ENCODE results near the gene SAPCD2.
"Not testable (repeated sequence)": the region's sequence is repeated elsewhere in the genome, so short reads cannot be mapped to it uniquely, and the experiment has no call there.

The SAPCD2 gene, protein sequence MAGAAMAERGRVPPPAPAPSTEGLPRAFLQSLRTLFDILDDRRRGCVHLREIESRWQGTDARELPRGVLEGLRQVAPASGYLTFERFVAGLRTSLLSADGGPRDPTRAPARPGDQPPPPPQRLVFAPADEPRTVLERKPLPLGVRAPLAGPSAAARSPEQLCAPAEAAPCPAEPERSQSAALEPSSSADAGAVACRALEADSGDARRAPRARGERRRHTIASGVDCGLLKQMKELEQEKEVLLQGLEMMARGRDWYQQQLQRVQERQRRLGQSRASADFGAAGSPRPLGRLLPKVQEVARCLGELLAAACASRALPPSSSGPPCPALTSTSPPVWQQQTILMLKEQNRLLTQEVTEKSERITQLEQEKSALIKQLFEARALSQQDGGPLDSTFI

DNA sequence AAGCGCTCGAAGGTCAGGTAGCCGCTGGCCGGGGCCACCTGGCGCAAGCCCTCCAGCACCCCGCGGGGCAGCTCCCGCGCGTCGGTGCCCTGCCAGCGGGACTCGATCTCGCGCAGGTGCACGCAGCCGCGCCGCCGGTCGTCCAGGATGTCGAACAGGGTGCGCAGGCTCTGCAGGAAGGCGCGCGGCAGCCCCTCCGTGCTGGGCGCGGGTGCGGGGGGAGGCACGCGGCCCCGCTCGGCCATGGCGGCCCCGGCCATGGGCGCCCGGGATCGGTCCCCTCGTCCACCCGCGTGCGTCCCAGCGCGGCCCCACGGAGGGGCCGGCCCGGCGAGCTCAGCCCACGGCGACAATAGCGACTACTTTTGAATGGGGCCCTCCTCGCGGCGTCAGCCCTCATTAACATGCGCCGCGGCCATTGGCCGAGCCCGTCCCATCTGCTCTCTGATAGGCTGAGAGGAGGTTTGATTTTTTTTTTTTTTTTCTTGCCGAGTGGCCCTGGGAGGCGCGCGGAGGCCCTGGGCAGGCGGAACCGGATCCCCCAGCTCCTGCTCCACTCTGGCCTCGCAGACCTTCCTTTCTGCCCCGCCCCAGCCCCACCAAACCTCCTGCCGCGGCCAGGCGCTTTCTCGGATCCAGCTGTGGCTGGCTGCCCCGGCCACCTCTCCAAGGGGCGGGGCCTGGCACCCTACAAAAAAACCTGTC lies at the start of gene SAPCD2:
SAPCD2 (minus strand) TSS at position 357 of the 705 bp plus-strand sequence; CDS start at position 260, 97 bp downstream.
- peak; percentile 84 for DNase-seq (ENCODE audit: low read depth)

GRCh38 chr9:137118092-137118603 lies 47.8 kb upstream of the SAPCD2 start:
- not testable (repeated sequence) for DNase-seq (ENCODE audit: low read depth)

DNA sequence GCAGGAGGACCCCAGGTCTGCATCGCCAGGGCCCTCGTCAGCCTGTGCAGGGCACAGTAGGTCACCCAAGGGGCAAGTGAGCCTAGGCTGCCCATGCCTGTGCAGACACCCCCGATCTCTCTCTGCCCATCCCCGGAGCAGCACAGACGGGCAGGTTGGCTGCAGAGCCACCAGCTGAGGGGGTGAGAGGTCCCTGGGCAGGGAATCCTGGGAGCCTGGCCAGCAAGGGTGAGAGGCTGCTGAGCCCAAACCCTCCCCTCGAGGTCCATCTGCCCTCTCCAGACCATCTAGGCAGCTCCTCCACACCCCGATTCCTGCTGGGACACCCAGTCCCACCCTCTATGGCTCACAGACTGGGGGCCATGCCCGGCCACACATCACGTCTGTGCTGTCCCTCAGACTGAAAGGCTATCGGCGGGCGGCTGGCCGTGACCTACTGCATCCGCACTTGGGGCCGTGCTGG lies 46.9 kb upstream of the SAPCD2 start:
- no peak for DNase-seq (ENCODE audit: low read depth)

GRCh38 chr9:137116728-137117127 lies 46.4 kb upstream of the SAPCD2 start:
- no peak for DNase-seq (ENCODE audit: low read depth)

DNA sequence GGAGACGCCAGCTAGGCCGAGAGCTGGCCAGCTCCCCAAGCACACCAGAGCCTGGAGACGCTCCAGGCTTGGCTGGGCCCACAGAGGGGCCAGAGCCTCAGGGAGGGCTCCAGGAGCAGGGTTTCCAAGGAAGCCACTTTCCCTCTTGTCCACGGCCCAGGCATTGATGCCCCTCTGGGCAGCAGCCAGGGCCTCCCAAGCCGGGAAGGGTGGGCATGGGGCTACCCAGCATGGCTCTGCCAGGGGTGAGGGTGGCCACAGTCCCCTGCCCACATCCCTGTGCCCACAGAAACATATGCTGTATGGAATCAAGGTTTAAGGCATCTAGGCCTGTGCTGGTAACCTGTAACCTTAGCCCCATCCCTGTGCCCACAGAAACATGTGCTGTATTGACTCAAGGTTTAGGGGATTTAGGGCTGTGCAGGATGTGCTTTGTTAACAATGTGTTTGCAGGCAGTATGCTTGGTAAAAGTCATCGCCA lies 45.7 kb upstream of the SAPCD2 start:
- no peak for DNase-seq (ENCODE audit: low read depth)

DNA sequence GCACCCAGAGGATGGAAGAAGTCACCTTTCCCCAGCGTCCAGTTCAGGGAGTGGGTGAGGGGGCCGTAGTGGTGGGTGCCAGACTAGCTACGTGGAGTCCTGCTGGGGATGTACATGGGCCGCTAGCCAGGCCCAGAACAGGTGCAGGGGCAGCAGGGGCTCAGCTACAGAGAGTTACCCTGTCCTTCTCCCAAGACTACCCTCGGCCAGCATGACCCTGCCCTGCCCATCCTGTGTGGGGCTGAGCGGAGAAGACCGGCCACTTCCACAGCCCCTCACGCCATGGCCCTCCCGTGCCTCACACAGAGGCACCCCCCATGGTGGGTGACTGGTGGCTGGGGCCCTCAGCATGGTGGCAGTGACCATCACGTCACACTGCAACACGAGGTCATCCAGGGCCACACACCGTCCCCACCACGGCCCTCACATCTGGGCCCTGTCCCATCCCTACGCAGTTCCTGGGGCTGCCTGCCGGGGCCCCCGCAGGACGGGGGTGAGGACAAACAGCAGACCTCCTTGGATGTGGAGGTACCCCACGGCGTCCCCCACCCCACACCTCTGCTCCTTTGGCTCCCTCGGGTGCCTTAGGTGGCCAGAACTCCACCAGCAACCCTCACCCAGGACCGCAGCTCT lies 45.2 kb upstream of the SAPCD2 start:
- DNase-seq (ENCODE audit: low read depth) = no peak

DNA sequence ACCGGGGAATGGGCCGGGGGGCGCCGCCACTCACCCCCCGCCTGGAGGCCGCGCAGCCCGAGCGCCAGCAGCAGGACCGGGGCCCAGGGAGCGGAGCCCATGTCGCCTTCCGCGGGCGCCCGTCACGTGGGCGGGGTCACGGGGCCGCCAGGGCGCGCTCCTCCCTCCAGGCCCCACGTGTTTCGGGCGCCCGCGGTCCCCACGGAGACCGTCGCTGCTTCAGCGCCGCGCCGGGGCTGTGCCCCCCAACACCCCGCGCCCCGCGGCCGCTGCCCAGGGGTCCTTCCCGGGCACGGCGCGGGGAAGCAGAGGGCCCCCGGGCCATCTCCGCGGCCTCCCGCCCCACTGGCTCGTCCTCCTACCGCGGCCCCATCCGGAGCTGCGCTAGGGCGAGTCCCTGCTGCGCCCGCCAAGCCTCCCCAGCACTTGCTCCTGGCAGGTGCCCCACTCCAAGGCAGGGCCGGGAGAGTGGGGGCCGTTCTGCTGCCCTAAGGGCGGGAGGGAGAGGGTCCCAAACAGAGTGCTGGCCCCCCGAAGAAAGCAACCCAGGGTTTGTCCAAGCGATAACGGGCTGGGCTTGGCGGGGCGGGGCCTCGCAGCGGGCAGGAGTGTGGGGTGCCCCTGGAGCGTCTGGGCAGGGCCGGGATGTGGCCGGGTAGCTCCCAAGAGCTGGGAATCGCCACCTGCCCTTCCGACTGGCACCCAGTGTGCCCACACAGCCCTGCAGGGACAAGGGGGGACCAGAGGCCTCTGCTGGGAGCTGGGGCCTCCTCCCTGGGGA lies 44.4 kb upstream of the SAPCD2 start, which contains the start of gene DPP7:
DPP7 (minus strand) TSS at position 121 of the 781 bp plus-strand sequence; CDS start at position 101, 20 bp downstream.
- DNase-seq (ENCODE audit: low read depth) = peak; percentile 68

DNA sequence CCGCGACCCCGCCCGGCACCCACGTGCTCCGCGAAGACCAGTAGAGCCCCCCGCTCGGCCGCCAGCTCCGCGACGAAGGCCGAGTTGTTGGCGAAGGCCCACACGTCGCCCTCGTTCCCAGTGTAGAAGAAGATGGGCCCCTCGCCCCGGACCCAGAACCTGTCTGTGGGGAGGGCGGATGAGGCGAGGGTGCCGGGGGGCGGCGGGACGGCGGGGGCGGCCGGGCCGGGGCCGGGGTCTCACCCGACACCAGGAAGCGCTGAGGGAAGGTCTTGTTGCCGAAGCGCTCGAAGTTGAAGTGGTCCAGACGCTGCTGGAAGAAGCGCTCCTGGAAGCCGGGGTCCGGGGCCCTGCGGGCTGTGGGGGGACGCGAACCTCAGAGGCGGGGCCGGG lies 43.9 kb upstream of the SAPCD2 start:
- no peak for DNase-seq (ENCODE audit: low read depth)

GRCh38 chr9:137113385-137114159 lies 43.2 kb upstream of the SAPCD2 start:
- no peak for DNase-seq (ENCODE audit: low read depth)

DNA sequence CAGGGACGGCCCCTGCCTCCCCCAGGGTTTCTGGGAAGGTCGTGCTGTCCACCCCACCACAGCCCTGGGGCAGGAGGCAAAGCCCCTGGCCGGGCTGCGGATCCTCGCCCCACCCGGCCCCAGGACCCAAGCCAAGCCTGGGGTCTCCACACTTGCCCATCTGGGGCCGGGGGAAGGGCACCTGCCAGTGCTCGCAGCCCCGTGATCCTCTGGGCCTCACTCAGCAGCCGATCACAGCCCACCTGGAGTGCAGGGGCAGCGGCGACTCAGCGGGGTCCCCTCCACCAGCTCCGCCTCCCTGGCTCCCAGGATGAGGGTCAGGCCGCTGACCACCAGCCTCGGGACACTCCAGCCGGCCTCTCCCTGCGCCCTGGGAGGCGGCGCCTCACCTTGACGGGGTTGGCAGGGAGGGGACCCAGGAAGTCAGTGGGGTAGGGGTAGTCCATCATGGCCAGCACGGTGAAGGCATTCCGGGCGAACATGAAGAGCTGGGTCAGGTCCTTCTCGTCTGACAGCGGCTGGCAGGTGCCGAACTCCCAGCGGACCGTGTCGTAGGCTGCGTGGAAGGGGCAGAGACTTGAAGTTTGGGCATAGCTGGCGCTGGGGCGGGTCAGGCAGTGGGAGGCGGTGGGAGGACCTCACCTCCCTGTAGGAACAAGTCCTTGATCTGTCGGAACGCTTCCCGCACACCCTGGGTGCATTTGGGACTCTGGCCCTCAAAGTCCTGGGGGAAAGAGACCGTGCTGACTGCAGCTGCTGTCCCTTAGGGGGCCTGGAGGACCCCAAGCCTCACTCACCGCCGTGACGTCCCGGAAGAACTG lies 42.4 kb upstream of the SAPCD2 start:
- no peak for DNase-seq (ENCODE audit: low read depth)

DNA sequence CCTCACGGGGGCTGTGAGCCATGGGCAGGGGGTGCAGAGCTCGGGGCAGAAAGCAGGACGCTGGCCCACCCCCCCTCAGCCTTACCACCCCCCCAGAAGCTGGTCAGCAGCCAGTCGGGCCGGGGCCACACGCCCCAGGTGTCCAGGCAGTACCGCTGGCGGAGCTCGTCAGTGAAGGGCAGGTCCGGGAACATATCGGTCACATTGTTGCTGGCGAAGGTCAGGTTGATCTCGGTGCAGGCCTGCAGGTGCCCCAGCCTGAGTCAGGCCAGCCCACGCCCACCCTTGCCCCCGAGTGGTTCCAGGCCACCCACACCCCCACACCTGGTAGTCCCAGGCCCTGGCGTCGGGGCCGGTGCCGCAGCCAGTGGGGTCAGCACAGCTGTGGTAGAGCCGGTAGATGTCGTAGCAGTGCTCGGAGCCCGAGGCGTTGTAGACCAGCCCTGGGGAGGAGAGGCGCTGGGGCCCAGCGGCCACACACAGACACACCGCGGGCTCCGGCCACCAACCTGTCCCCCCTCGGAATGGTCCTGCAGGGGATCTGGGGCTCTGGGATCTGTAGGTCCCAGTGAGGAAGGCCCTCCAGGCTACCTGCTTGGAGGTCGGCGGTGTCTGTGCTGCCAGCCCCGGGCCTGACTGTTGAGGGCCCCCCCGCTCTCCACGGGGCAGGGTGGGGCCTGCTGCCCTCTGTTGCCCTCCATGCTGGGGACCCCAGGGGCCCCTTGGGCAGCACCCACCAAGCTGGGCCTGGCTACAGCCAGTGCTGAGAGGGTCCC lies 41.6 kb upstream of the SAPCD2 start:
- DNase-seq (ENCODE audit: low read depth) = no peak

- DNase-seq (ENCODE audit: low read depth) = no peak
Measured at GRCh38 chr9:137110911-137111787, 40.8 kb upstream of the SAPCD2 start.

GRCh38 chr9:137110147-137110910 lies 40.0 kb upstream of the SAPCD2 start:
- DNase-seq (ENCODE audit: low read depth) = no peak

- DNase-seq (ENCODE audit: low read depth) = no peak
Measured at GRCh38 chr9:137109250-137110146, 39.1 kb upstream of the SAPCD2 start.

- DNase-seq (ENCODE audit: low read depth) = no peak
Measured at GRCh38 chr9:137108608-137109249, 38.4 kb upstream of the SAPCD2 start.

GRCh38 chr9:137107982-137108381 lies 37.6 kb upstream of the SAPCD2 start:
- no peak for DNase-seq (ENCODE audit: low read depth)
